ENCODE results near the gene ARAP1.

DNA sequence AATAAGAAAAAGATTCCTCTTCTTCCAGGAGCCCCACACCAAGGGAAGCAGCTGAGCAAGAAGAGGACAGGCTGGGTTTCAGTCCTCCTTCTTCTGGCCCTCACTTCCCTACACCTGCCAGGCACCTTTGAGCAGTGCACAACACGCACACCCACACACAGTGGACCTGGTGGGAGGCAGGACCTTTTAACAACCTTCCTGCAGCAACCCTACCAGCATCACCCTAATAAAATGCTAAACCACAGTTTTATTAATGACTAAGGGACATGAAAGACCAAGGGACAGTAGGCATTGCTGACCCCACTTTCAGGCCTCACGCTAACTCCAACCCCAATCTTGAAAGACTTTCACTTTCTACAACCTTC is 12.2 kb downstream of the ARAP1 start:
- TF ChIP-seq, protein P1, sequence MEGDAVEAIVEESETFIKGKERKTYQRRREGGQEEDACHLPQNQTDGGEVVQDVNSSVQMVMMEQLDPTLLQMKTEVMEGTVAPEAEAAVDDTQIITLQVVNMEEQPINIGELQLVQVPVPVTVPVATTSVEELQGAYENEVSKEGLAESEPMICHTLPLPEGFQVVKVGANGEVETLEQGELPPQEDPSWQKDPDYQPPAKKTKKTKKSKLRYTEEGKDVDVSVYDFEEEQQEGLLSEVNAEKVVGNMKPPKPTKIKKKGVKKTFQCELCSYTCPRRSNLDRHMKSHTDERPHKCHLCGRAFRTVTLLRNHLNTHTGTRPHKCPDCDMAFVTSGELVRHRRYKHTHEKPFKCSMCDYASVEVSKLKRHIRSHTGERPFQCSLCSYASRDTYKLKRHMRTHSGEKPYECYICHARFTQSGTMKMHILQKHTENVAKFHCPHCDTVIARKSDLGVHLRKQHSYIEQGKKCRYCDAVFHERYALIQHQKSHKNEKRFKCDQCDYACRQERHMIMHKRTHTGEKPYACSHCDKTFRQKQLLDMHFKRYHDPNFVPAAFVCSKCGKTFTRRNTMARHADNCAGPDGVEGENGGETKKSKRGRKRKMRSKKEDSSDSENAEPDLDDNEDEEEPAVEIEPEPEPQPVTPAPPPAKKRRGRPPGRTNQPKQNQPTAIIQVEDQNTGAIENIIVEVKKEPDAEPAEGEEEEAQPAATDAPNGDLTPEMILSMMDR (IDR thresholded peaks at IDR 0.05), result no peak
- no peak for TF ChIP-seq POLR2A (IDR thresholded peaks at IDR 0.05)
